HPDE6-E6E7 (cell line): Measurements from ENCODE around the gene ATL2.
"Not testable (repeated sequence)": the region's sequence is repeated elsewhere in the genome, so short reads cannot be mapped to it uniquely, and the experiment has no call there.

Experiments used
- DNase-seq: peaks from one replicate; pipeline ENCODE4 v3.0.0; 2011; ENCODE audit warnings: missing footprints; ENCODE audit errors: extremely low spot score

ATL2 gene

DNA sequence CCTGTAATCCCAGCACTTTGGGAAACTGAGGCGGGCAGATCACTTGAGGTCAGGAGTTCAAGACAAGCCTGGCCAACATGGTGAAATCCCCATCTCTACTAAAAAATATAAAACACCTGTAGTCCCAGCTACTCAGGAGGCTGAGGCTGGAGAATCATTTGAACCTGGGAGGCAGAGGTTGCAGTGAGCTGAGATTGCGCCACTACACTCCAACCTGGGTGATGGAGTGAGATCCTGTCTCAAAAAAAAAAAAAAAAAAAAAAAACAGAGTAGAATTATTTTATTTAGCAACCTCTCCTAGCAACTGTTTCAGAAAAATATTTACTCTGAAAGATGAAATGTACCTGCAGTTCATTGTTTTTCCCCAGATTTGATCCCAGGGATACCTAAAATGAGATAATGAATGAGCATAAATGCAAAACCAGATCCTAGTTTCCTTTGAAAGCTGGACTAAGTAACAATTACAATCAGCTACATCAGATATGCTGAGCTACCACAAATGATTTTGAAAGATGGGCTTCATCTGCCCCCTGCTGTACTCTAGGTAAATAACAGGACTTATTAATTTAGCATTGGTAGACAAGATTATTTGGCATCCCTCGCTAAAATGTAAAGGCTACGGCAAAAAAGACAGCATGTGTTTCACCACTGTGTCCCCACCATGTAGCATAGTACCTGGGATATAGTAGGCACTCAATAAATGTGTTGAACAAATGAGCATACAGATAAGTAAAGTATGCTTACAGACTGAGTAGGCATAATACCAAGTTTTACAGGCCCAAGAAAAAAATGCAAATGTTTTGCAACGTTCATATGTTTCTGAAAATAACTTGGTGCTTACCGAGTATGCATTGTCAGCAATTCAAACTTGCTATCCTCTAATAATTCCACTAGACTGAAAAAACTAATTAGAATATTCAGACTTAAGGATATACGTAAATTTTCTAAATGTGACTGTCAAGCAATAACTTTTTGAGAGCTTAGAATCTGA lies 102.5 kb downstream of the ATL2 start:
- DNase-seq, result peak; percentile 49

- DNase-seq, result no peak
These were observed 105.4 kb downstream of the ATL2 start for GRCh38 chr2:38271697-38272096.

GRCh38 chr2:38269421-38269820 lies 107.7 kb downstream of the ATL2 start:
- DNase-seq, result no peak

DNA sequence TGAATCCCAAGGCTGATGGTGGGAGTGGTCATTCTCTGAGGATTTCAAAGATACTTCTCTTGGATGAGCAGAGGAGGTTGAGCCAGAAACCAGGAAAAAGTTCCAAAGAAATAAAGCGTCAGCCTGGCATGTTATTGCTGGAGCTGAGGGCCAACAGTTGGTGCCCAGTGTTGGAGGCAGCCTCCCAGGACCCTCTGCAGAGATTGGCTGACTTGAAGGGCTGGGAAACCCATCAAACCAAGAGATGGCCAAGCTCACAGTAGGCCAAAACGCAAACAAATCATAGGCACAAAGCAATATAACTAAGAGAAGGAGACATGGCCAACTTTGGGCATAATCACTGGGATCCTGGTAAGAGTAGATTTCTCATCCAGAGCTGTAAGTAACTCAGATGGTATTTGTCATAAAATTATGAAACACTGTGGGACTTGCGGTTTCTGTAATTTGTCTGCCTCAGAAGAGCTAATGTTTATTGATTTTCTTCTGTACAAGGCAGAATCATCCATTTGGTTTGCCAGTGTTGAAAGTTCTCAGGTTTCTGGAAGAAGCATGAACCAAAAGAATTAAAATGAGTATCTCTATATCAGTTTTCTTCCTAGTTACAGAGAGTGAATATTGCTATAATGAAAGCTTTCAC lies 108.3 kb downstream of the ATL2 start:
- DNase-seq, result no peak

DNA sequence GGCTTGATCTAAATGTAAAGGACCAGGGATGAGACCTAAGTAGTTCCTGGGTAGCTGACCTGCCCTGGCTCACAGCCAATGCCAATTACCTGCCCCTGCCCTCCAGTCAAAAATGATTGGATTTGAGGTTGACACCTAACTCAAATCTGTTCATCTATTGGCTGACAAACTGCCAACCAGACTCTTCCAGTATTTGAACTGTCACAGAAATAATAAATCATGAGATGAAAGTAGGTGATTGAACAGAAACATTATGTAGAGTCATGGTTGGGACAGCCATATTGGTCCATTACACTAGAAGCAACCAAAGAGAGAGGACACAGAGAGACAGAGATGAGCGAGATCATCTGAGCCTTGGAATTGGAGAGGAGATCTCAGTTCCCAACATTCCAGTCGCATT lies 109.1 kb downstream of the ATL2 start:
- DNase-seq, result no peak

DNA sequence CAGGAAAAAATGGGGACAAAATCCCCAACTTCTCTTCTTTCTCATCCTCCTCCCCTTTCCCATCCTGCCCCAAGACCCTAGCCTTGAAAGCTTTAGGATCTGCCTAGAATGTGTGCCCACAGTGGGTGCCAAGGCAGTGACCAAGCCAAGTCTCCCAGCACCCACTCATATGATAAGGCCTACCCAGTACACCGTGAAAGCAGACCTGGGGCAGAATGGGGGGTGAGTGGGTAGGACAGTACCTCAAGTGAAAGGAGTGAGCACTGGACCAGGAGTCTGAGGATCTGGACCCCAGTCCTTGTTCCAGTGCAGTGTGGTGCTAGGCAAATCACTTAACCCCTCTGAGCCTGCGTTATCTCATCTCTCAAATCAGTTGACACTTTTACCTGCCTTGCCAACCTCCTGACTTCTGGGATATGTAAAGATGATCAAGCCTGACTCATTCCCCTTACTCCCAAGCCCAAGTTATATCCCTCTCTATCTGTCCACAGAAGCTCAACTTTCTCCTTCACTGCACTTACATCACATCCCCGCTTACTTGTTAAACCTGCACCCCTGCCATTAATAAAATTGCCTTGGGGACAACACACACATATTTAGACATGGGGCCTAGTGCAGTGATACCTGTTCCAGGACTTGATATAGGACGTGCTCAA lies 109.7 kb downstream of the ATL2 start:
- no peak for DNase-seq

- no peak for DNase-seq
These were observed 110.6 kb downstream of the ATL2 start for GRCh38 chr2:38266382-38267061.

DNA sequence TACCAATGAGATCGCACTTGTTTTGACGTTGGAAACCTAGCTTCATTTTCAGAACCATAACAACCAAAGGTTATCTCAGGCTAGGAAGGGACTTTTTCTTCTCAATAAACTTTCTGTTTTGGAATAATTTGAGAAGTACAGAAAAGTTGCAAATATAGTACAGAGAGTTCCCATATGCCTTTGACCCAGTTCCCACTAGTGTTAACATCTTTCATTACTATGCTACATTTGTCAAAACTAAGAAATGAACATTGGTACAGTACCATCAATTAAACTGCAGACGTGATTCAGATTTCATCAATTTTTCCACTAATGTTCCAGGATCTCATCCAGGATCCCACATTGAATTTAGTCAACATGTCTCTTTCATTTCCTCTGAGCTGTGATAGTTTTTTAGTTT lies 111.6 kb downstream of the ATL2 start:
- DNase-seq, result no peak

- no peak for DNase-seq
These were observed 112.5 kb downstream of the ATL2 start for GRCh38 chr2:38264396-38265221.

DNA sequence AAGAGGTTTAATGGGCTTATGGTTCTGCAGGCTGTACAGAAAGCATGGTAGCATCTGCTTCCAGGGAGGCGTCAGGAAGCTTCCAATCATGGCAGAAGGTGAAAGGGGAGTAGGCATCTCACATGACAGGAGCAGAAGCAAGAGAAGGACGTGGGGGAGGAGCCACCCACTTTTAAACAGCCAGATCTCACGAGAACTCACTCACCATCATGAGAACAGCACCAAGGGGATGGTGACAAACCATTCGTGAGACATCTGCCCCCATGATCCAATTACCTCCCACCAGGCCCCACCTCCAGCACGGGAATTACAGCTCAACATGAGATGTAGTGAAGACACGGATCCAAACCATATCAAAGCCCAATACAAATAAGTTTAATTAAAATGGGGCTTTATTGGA lies 113.8 kb downstream of the ATL2 start:
- no peak for DNase-seq

GRCh38 chr2:38262069-38262871 lies 114.8 kb downstream of the ATL2 start:
- no peak for DNase-seq

DNA sequence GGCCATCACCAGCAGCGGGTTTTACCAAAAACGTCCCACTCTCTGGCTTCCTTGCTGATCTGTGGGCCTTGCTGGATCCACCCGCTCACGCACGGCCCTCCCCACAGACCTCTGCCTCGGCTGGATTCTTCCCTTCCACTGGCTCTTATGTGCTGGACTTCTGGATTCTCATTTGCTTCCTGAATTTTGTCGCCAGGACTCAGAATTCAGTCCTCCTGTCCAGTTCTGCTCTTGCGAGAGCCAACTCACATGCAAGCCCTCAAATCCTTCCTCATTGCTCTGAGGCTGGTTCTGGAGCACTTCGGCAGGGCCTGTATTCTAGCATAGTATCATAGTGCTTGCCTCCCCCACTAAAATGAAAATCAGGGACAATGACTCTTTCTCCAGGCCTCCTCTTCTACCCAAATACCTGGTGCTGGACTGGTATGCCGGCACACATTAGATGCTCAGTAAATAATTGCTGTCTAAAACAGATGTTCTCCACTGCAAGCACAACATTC lies 115.5 kb downstream of the ATL2 start:
- no peak for DNase-seq

DNA sequence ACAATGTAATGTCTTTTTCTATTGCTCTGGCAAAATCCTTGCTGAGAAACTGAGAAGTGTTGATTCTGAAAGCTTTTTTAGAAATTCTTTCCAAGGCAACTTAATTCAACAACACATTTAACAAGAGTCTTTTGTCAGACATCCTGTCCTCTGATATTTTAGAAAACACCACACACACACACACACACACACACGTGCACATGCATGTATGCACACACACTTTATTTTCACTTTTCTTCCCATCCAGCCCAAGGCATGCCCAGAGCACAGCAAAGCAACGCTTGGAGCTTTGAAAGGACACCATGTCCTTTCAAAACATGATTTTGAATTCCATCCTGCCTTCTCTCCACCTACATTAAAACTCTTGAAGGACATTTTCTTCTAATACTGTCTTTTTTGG lies 116.1 kb downstream of the ATL2 start:
- no peak for DNase-seq

GRCh38 chr2:38260469-38260868 lies 116.6 kb downstream of the ATL2 start:
- DNase-seq, result no peak

DNA sequence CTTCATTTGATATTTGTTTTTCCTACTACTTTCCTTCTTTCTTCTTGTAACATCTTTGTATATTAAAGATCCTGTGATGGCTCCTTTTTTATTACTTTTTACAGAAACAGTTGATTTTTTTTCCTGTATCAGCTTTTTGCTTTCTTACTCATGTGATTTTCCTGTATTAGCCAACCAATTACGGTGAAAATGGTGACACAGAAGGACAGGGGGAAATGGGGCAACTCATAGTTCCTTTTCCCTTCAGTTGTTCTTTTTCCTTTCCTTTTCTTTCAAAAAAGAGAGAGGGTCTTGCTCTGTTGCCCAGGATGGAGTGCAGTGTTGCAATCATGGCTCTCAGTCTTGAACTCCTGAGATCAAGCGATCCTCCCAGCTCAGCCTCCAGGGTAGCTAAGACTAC lies 117.8 kb downstream of the ATL2 start:
- no peak for DNase-seq

DNA sequence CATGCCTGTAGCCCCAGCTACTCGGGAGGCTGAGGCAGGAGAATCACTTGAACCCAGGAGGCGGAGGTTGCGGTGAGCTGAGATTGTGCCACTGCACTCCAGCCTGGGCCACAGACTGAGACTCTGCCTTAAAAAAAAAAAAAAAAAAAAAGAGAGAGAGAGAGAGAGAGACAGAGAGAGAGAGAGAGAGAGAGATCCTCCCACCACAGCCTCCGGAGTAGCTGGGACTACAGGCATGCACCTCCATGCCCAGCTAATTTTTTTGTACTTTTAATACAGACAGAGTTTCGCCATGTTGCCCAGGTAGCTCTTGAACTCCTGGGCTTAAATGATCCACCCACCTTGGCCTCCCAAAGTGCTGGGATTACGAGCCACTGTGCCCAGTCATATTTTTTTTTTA lies 119.4 kb downstream of the ATL2 start:
- not testable (repeated sequence) for DNase-seq

DNA sequence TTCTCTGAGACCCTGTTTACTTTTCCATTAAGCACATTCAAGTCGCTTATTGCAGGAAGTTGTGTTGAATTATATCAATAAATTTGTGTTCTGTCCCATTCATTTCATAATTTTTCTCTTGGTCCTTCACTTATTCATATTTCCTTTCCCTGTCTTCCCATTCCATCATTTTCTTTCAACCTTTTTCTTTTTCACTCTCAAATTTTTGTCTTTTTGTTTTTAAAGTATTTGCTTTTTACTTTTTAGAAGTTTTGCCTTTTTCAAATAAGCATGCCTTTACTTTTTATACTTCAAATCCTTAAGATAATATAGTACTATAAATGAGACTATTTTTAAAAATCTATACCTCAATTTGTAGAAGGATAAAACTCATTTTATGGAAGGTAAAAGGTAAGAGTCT lies 120.5 kb downstream of the ATL2 start:
- no peak for DNase-seq

- no peak for DNase-seq
These were observed 121.9 kb downstream of the ATL2 start for GRCh38 chr2:38255211-38255610.

DNA sequence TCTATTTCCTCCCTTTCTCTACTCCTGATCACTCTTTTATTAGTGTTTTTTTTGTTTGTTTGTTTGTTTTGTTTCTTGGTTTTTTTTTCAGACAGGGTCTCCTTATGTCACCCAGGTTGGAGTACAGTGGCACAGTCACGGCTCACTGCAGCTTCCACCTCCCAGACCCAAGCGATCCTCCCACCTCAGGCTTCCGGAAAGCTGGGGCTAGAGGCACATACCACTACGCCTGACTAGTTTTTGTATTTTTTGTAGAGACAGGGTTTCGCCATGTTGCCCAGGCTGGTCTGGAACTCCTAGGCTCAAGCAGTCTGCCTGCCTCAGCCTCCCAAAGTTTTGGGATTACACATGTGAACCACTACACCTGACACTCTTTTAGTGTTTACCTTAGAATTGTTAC lies 122.3 kb downstream of the ATL2 start:
- no peak for DNase-seq

DNA sequence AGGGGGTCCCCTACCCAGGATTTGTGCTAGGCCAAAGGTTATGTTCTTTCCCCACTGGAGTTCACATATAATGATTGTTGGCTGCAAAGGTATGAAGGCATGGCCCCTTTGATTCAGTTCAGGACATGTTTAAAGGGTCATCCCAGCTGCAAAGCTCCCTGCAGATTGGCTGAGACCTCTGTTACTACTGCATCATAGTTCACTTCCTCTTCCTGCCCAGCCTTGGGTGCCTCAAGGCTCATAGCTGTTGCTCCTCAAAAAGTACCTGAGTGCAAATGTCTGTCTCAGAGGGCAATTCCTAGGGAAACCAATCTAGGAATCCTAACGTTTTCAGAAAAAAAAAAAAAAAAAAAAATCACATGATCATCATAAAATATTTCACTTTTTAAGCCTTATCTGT lies 125.1 kb downstream of the ATL2 start:
- DNase-seq, result no peak
